ENCODE measurements around the gene GCC2. TPM values are rescaled to one million over a fixed set of nuclear protein-coding genes. Genes with fewer than 3 reads are reported as not detected.
"Not testable (repeated sequence)": the region's sequence is repeated elsewhere in the genome, so short reads cannot be mapped to it uniquely, and the experiment has no call there.

GCC2 gene
- total and polyA plus RNA-seq, 9 of the 15 experiments (the other 6 are each of a cell fraction or from before 2014, with no cell fraction given): 11.4 to 35.7 (median 19.9) TPM

- no peak for TF ChIP-seq BRF2 (IDR thresholded peaks at IDR 0.05; ENCODE audit: borderline replicate concordance, insufficient read depth, insufficient read length)
- no peak for TF ChIP-seq CREB3L1 (IDR thresholded peaks at IDR 0.05; ENCODE audit: borderline replicate concordance, low read depth)
- no peak for TF ChIP-seq ZBTB12 (CRISPR knock-in tag; IDR thresholded peaks at IDR 0.05)
Observed at GRCh38 chr2:108428286-108429009, 20.6 kb upstream of the GCC2 start (continued).

- WGBS (ENCODE audit: insufficient coverage, low coverage, missing lambda C conversion rate): 33% methylated on average over 1 of the region's 1 CpG
- ATAC-seq; POLR2A ChIA-PET; H3K27me3 ChIP-seq (ENCODE audit: control insufficient read depth in 2 of 2, insufficient read depth in 2 of 2, low read length in 2 of 2); H3K36me3 ChIP-seq (ENCODE audit: control insufficient read depth, insufficient read depth, low read length); BruUV-seq (replicated peaks); H2AFZ ChIP-seq (ENCODE audit: low read depth, low read length); H3K79me2 ChIP-seq (ENCODE audit: control insufficient read depth, insufficient read depth, low read length); H3K9me3 ChIP-seq (replicated peaks; ENCODE audit: control insufficient read depth, insufficient read depth, low read depth, low read length); H3K4me3 ChIP-seq; H3K4me1 ChIP-seq (replicated peaks in 1 of 2; ENCODE audit: control insufficient read depth in 2 of 2, insufficient read depth in 2 of 2, low read length in 2 of 2); CTCF ChIA-PET (ENCODE audit: low intra/inter-chr PET ratio); in situ Hi-C loops (cut with MboI); H3K9me1 ChIP-seq (ENCODE audit: control insufficient read depth, insufficient read depth, low read length); H4K20me1 ChIP-seq (replicated peaks; ENCODE audit: control insufficient read depth, insufficient read depth, low read length); DNase-seq (ENCODE audit: extremely low read depth in 1 of 4, low spot score in 3 of 4); H3K9ac ChIP-seq (ENCODE audit: insufficient read depth in 1 of 2, low read depth in 2 of 2, low read length in 2 of 2); H3K4me2 ChIP-seq (ENCODE audit: insufficient read depth, low read length); FAIRE-seq; H3K27ac ChIP-seq (ENCODE audit: extremely low read depth, low read depth, low read length): not testable (repeated sequence)
- TF ChIP-seq RBM25 (IDR thresholded peaks at IDR 0.05; ENCODE audit: low read depth, low read length, severe bottlenecking) (peak; percentile 46), ZNF146 (CRISPR knock-in tag; IDR thresholded peaks at IDR 0.05; ENCODE audit: unreplicated experiment) (peak; percentile 92), KDM1A (IDR thresholded peaks at IDR 0.05) (0 out of 4 replicates have a peak, but pooled peaks of 1 of the 2 experiments have one; percentile 23), BCOR (IDR thresholded peaks at IDR 0.05) (peak; percentile 59)
- intact Hi-C loops (cut with micrococcal nuclease): loop anchor here (1.0 kb wide), 1 partner anchor 21 kb away; no protein-coding TSS in a partner anchor
Observed at GRCh38 chr2:108435578-108435977, 13.4 kb upstream of the GCC2 start.
